Tibial nerve (tissue), 4 donors: ENCODE results near the gene GNL3L. TPM values are rescaled to one million over a fixed set of nuclear protein-coding genes. Genes with fewer than 3 reads are reported as not detected.
A peak's percentile ranks its signal among the peaks of the same experiment; 100 is the strongest.

ENCODE experiments used
- DNase-seq, 2 donors: peaks; one replicate each; pipeline ENCODE4 v3.0.0-alpha.2; 2019; ENCODE audit warnings: low spot score in 2 of 2
- H3K27ac ChIP-seq, 4 donors: fragments of 200-600 bp; sonication (generic) in 3 of 4; one replicate each; pipeline ENCODE4 v1.5.1; 2017 to 2019; ENCODE audit warnings: mild to moderate bottlenecking in 1 of 4
- H3K27me3 ChIP-seq, 2 donors: fragments of 200-600 bp; sonication (generic) in 1 of 2; one replicate each; pipeline versions ENCODE4 v1.5.1 to v1.6.0; 2017 to 2019
- H3K36me3 ChIP-seq, 3 donors: fragments of 200-600 bp; sonication (generic); one replicate each; pipeline ENCODE4 v1.5.1; 2018 to 2019
- H3K4me1 ChIP-seq, 4 donors: fragments of 200-600 bp; sonication (generic) in 3 of 4; one replicate each; pipeline ENCODE4 v1.5.1; 2017 to 2019
- H3K4me3 ChIP-seq, 4 donors: fragments of 200-600 bp; sonication (generic) in 3 of 4; one replicate each; pipeline ENCODE4 v1.5.1; 2017 to 2019; ENCODE audit warnings: mild to moderate bottlenecking in 1 of 4, moderate library complexity in 1 of 4
- H3K9me3 ChIP-seq, 4 donors: fragments of 200-600 bp; sonication (generic) in 3 of 4; one replicate each; pipeline ENCODE4 v1.5.1; 2017 to 2019
- EP300 ChIP-seq, 2 donors: sonication (generic); formaldehyde crosslinking; IDR thresholded peaks; one replicate each; pipeline ENCODE4 v1.6.1; 2017; ENCODE audit warnings: antibody characterized with exemption in 2 of 2, mild to moderate bottlenecking in 1 of 2
- POLR2A ChIP-seq, 2 donors: fragments of 450-650 bp; IDR thresholded peaks; one replicate each; pipeline ENCODE4 v1.6.1; 2017; ENCODE audit warnings: antibody characterized with exemption in 2 of 2, mild to moderate bottlenecking in 2 of 2, moderate library complexity in 2 of 2
- WGBS, 2 donors: methylation state at CpG; one replicate each; pipeline ENCODE4 v1.1.5; 2018; 5-methylcytosine and 5-hydroxymethylcytosine counted together
- total RNA-seq, 4 donors: library from RNA; depleted of rRNA; stranded (reverse); fragments of >200 nt; gene quantifications; one replicate each; pipeline ENCODE4 v1.1.0, GENCODE V29; 2016
- TF ChIP-seq, protein P1 (sequence below), 5 experiments: fragments of 200-600 bp in 3 of 5; fragments of 450-650 bp in 2 of 5; sonication (generic) in 3 of 5; IDR thresholded peaks; one replicate each; pipeline ENCODE4 v1.5.1; 2016 to 2019; ENCODE audit warnings: antibody characterized with exemption in 5 of 5, mild to moderate bottlenecking in 3 of 5, moderate library complexity in 2 of 5

The GNL3L gene
- total RNA-seq, 4 donors from 2014 or later = 23.2 to 45.9 (median 27.1) TPM

DNA sequence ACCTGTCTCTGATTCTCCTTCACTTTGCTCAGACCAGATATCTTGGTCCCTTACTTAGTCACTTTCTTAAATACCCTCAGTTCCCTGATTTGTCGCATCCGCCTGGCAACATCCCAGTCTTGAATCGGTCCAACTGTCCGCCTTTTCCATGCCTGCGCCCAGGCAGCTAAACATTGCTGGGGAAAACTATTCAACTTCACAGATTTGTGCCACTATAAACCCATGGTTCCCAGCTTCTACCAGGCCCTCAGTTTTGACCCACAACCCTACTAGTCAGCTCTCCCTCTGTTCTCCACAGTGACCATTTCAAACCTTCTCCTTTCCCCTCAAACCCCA, 33.5 kb upstream of the GNL3L start:
- H3K4me3 ChIP-seq = peak overlapping the region in 2 of 4 donors; percentile 49 to 70
- no peaks in the 10 kb centered on the region for H3K9me3 ChIP-seq
- WGBS, 2 donors = 29 to 59% methylated on average over 5 of the region's 5 CpGs
- no peak for TF ChIP-seq EP300 (IDR thresholded peaks at IDR 0.05)
- TF ChIP-seq, protein P1, sequence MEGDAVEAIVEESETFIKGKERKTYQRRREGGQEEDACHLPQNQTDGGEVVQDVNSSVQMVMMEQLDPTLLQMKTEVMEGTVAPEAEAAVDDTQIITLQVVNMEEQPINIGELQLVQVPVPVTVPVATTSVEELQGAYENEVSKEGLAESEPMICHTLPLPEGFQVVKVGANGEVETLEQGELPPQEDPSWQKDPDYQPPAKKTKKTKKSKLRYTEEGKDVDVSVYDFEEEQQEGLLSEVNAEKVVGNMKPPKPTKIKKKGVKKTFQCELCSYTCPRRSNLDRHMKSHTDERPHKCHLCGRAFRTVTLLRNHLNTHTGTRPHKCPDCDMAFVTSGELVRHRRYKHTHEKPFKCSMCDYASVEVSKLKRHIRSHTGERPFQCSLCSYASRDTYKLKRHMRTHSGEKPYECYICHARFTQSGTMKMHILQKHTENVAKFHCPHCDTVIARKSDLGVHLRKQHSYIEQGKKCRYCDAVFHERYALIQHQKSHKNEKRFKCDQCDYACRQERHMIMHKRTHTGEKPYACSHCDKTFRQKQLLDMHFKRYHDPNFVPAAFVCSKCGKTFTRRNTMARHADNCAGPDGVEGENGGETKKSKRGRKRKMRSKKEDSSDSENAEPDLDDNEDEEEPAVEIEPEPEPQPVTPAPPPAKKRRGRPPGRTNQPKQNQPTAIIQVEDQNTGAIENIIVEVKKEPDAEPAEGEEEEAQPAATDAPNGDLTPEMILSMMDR (IDR thresholded peaks at IDR 0.05) = no peak
- no peak for TF ChIP-seq POLR2A (IDR thresholded peaks at IDR 0.05)
- peak overlapping the region in 3 of 4 donors; percentile 49 to 87 (median 59) for H3K27ac ChIP-seq
- DNase-seq = no peak
- no peaks in the 10 kb centered on the region for H3K36me3 ChIP-seq
- H3K27me3 ChIP-seq = peaks cover 0 to 2% of the 10 kb centered on the region in 2 donors
- peaks cover 0 to 28% (median 0%) of the 10 kb centered on the region in 4 donors for H3K4me1 ChIP-seq

DNA sequence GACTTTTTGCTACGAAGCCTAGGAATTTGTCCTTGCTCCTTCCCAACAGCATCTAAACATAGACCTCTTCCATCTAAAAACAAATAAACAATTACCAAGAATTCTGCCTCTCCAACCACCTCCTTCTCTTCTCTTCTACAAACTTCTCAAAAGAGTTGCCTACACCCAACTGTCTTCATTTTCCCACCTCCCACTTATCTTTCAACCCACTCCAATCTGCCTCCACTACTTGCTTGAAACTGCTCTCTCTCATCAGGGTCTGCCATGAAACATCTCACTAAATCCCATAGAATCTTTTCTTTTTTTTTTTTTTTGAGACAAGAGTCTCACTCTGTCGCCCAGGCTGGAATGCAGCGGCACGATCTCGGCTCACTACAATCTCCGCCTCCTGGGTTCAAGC, 33.1 kb upstream of the GNL3L start:
- Histone ChIP-seq H3K27ac (peak overlapping the region in 1 of 4 donors; percentile 49), H3K4me3 (no peak overlapping the region), H3K4me1 (peaks cover 0 to 26% (median 0%) of the 10 kb centered on the region in 4 donors), H3K9me3 (no peaks in the 10 kb centered on the region), H3K36me3 (no peaks in the 10 kb centered on the region), H3K27me3 (peaks cover 0 to 2% of the 10 kb centered on the region in 2 donors)
- no peak for TF ChIP-seq POLR2A (IDR thresholded peaks at IDR 0.05)
- TF ChIP-seq, protein P1 (IDR thresholded peaks at IDR 0.05) = no peak
- TF ChIP-seq EP300 (IDR thresholded peaks at IDR 0.05) = no peak
- DNase-seq = no peak
- WGBS, 2 donors = 75 to 76% methylated on average over 6 of the region's 6 CpGs

DNA sequence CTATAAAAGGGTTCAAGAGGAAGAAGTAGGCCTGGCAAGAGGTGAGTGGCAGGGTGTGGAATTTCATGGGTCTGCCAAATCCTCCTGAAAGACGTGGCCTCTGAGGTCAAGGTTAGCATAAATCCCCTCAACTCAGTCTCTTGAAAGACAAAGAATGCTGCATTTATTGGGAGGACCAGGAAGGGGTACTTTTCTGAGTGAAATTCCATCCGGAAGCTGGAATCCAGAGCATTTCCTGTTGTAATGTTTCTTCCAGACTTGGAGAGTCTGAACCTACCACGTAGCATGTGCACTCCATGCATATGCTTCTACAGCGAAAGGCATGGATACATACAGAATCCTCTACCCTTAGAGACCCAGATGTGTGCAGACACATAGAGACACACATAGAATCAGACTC, 20.6 kb upstream of the GNL3L start:
- TF ChIP-seq, protein P1 (IDR thresholded peaks at IDR 0.05) = no peak
- TF ChIP-seq POLR2A (IDR thresholded peaks at IDR 0.05) (no peak), EP300 (IDR thresholded peaks at IDR 0.05) (no peak)
- Histone ChIP-seq H3K4me1 (no peaks in the 10 kb centered on the region), H3K9me3 (no peaks in the 10 kb centered on the region), H3K4me3 (no peak overlapping the region), H3K27me3 (no peaks in the 10 kb centered on the region), H3K36me3 (no peaks in the 10 kb centered on the region), H3K27ac (no peak overlapping the region)
- no peak for DNase-seq
- WGBS, 2 donors = 13 to 45% methylated on average over 4 of the region's 4 CpGs

DNA sequence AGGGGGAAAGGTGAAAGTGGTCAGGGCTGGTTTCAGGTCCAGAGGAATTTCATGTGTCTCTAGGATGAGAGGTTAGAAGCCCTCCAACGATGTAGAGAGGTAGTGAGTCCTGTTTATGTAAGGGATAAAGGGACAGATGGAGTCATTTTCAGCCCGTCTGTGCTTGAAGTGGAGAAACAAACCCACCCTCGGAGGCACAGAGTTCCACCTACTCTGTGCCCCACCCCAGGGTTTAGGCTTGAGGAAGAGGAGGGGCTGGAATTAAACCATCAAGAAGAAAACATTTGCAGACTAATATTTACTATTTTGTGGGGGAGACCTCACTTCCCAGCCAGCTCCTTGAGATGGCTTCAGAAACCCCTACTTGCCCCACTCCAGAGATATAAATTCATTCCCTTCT, 868 bp upstream of the GNL3L start:
- Histone ChIP-seq H3K4me3 (peak overlapping the region; percentile 51 to 71 (median 64)), H3K36me3 (no peaks in the 10 kb centered on the region), H3K4me1 (peaks cover 0 to 23% (median 4%) of the 10 kb centered on the region in 4 donors), H3K27me3 (no peaks in the 10 kb centered on the region), H3K9me3 (no peaks in the 10 kb centered on the region), H3K27ac (peak overlapping the region; percentile 70 to 91 (median 85))
- 39 to 51% methylated on average over 3 of the region's 3 CpGs for WGBS, 2 donors
- TF ChIP-seq EP300 (IDR thresholded peaks at IDR 0.05) (no peak), POLR2A (IDR thresholded peaks at IDR 0.05) (no peak)
- TF ChIP-seq, protein P1 (IDR thresholded peaks at IDR 0.05) = no peak
- DNase-seq = no peak

DNA sequence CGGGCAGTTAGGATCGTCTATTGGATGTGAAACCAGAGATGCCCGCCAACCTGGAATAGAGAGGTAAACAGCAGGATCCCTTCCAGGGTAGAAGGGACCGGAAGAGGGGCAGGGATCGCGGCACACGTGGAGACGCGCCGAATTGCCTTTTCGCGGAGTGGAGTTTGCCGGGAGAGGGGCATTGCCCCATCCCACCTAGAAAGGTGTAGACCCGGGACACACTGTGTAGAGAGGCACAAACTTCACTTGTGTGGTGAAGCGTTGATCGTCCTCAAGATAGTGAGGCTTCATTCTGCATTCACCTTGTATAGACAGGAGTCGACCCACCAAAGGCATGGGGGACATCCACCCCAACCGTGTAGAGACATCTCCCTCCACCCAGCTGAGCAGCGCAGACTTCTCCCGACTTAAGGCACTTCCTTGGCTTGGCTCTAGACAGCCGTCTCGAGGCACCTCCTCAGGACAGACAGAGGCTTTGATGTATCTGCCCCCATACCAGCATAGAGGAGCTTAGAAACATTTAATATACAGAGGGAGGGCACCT, 410 bp downstream of the GNL3L start:
- WGBS, 2 donors = 0 to 43% methylated on average over 12 to 22 of the region's 22 CpGs
- H3K27me3 ChIP-seq = no peaks in the 10 kb centered on the region
- H3K36me3 ChIP-seq = no peaks in the 10 kb centered on the region
- peaks cover 0 to 23% (median 4%) of the 10 kb centered on the region in 4 donors for H3K4me1 ChIP-seq
- no peaks in the 10 kb centered on the region for H3K9me3 ChIP-seq
- TF ChIP-seq, protein P1 (IDR thresholded peaks at IDR 0.05) = no peak
- no peak for TF ChIP-seq POLR2A (IDR thresholded peaks at IDR 0.05)
- no peak for TF ChIP-seq EP300 (IDR thresholded peaks at IDR 0.05)
- peak overlapping the region; percentile 7 to 91 (median 71) for H3K27ac ChIP-seq
- peak in 1 of 2 donors; percentile 4 for DNase-seq
- H3K4me3 ChIP-seq = peak overlapping the region; percentile 51 to 71 (median 64)
